ENCODE results near the gene SORBS1.

The SORBS1 gene

GRCh38 chr10:95539560-95540284 is 21.4 kb downstream of the SORBS1 start:
- no peak for DNase-seq (ENCODE audit: low read depth in 2 of 2)

GRCh38 chr10:95538412-95538811 is 22.8 kb downstream of the SORBS1 start:
- no peak for DNase-seq (ENCODE audit: low read depth in 2 of 2)

- no peak for DNase-seq (ENCODE audit: low read depth in 2 of 2)
These were observed 23.6 kb downstream of the SORBS1 start for GRCh38 chr10:95537542-95537927.

- no peak for DNase-seq (ENCODE audit: low read depth in 2 of 2)
These were observed 24.2 kb downstream of the SORBS1 start for GRCh38 chr10:95536894-95537541.

- DNase-seq (ENCODE audit: low read depth in 2 of 2), result no peak
These were observed 25.2 kb downstream of the SORBS1 start for GRCh38 chr10:95536017-95536416.

GRCh38 chr10:95535526-95535925 is 25.6 kb downstream of the SORBS1 start:
- DNase-seq (ENCODE audit: low read depth in 2 of 2), result no peak

- DNase-seq (ENCODE audit: low read depth in 2 of 2), result no peak
These were observed 27.6 kb downstream of the SORBS1 start for GRCh38 chr10:95533590-95533989.

- DNase-seq (ENCODE audit: low read depth in 2 of 2), result no peak
These were observed 28.6 kb downstream of the SORBS1 start for GRCh38 chr10:95532536-95532935.

GRCh38 chr10:95531994-95532399 is 29.2 kb downstream of the SORBS1 start:
- no peak for DNase-seq (ENCODE audit: low read depth in 2 of 2)

- DNase-seq (ENCODE audit: low read depth in 2 of 2), result no peak
These were observed 29.9 kb downstream of the SORBS1 start for GRCh38 chr10:95531058-95531809.

- no peak for DNase-seq (ENCODE audit: low read depth in 2 of 2)
These were observed 30.6 kb downstream of the SORBS1 start for GRCh38 chr10:95530561-95530960.

- DNase-seq (ENCODE audit: low read depth in 2 of 2), result no peak
These were observed 31.1 kb downstream of the SORBS1 start for GRCh38 chr10:95530029-95530428.

- no peak for DNase-seq (ENCODE audit: low read depth in 2 of 2)
These were observed 35.1 kb downstream of the SORBS1 start for GRCh38 chr10:95526044-95526443.

- no peak for DNase-seq (ENCODE audit: low read depth in 2 of 2)
These were observed 36.1 kb downstream of the SORBS1 start for GRCh38 chr10:95525033-95525418.

- no peak for DNase-seq (ENCODE audit: low read depth in 2 of 2)
These were observed 36.7 kb downstream of the SORBS1 start for GRCh38 chr10:95524358-95525032.

- no peak for DNase-seq (ENCODE audit: low read depth in 2 of 2)
These were observed 39.1 kb downstream of the SORBS1 start for GRCh38 chr10:95522117-95522516.

- DNase-seq (ENCODE audit: low read depth in 2 of 2), result no peak
These were observed 40.6 kb downstream of the SORBS1 start for GRCh38 chr10:95520617-95521016.

GRCh38 chr10:95518455-95519452 is 42.4 kb downstream of the SORBS1 start:
- no peak for DNase-seq (ENCODE audit: low read depth in 2 of 2)

GRCh38 chr10:95517536-95518454 is 43.4 kb downstream of the SORBS1 start:
- DNase-seq (ENCODE audit: low read depth in 2 of 2), result no peak
